GM12892 (cell line): ENCODE data around the gene XPA.

Source experiments
- DNase-seq: peaks from one replicate; pipeline ENCODE4 v3.0.0; 2011; ENCODE audit not compliant: insufficient read length
- FAIRE-seq: peaks from 2 replicates; lab custom pipeline; 2011; peaks lifted over from hg19 to GRCh38; lab: Jason Lieb, UNC
- POLR2A ChIP-seq: IDR thresholded peaks from 2 replicates; pipeline ENCODE4 v1.6.1; 2011; ENCODE audit warnings: low read depth, low read length, control low read depth
- POLR2AphosphoS5 ChIP-seq: IDR thresholded peaks from 2 replicates; pipeline ENCODE4 v1.6.1; 2011; ENCODE audit warnings: low read depth, low read length, control low read depth
- TAF1 ChIP-seq: IDR thresholded peaks from 2 replicates; pipeline ENCODE4 v1.6.1; 2011; ENCODE audit warnings: low read depth, mild to moderate bottlenecking, control low read depth, low read length, borderline replicate concordance

Gene XPA

GRCh38 chr9:97697837-97698236, 697 bp upstream of the XPA start:
- FAIRE-seq (no peak), DNase-seq (no peak)
- TF ChIP-seq TAF1, result no peak
- no peak for TF ChIP-seq POLR2AphosphoS5
- no peak for TF ChIP-seq POLR2A

DNA sequence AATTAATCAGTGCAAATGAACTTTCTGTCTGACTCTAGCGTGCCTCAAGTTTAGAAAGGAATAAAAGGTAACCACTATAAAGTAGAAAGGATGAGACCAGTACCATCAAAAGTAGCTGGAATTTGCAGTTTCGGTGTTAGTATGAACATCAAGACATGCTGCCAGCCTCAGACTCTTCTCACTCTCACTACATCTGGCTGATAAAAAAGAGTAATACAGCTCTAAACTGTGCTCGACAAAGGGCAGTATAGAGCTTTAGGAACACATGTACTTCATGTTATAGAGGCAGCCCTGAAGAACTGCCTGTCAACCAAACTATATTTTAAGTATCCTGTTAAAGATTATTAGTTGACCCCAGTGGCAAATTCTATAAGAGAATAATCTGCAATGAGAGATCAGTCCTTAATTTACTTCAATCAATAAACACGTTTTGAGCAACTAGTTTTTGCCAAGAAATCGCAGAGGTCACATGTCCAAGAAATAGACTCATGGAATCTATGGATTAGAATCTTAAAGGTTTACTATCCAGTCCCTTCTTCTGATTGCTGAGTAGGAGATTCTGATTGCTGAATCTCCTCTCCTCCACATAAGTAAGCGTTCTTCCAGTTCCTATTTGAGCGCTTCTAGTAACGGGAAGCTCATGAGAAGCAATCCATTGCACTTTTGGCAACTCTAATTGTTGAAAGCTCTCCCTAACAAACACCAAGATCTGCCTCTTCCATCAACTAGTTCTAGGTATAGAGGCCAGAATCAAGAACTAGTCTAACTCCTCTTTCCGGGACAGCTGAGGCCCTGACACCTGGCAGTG, 941 bp downstream of the XPA start:
- no peak for TF ChIP-seq TAF1
- TF ChIP-seq POLR2AphosphoS5, result no peak
- TF ChIP-seq POLR2A, result no peak
- FAIRE-seq, result no peak
- no peak for DNase-seq

GRCh38 chr9:97695390-97695789, 1.8 kb downstream of the XPA start:
- no peak for TF ChIP-seq POLR2AphosphoS5
- no peak for TF ChIP-seq POLR2A
- no peak for TF ChIP-seq TAF1
- DNase-seq, result no peak
- FAIRE-seq, result no peak

GRCh38 chr9:97694769-97695168, 2.4 kb downstream of the XPA start:
- TF ChIP-seq POLR2A (no peak), POLR2AphosphoS5 (no peak)
- FAIRE-seq (no peak), DNase-seq (no peak)

DNA sequence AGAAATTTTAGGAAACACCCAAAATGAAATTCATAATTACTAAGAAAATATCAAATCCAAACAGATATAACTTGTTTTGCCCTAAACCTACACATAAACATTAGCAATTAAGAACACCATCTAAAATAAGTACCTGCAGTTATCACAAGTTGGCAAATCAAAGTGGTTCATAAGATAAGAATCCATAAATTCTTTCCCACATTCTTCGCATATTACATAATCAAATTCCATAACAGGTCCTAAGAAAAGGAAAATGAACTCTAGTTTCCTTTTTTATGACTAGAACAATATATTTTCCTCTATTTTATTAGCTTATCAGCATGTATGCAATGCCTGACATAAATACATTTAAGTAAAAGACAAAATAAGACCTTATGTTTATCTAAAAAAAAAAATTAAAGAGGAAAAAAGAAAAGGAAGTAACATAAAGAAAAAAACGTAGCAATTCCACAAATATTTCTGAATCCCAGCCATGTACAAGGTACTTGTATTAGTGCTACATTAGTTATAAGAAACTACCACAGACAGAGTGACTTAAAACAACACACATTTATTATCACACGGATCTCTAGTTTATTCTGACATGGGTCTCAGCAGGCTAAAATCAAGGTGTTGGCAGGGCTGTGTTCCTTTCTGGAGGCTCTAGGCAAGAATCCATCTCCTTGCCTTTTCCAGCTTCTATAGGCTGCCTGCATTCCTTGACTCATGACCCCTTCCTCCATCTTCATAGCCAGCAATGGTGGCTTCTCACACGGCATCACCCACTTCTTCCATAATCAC, 7.5 kb downstream of the XPA start:
- FAIRE-seq (no peak), DNase-seq (no peak)
- TF ChIP-seq POLR2A (no peak), TAF1 (no peak), POLR2AphosphoS5 (no peak)

GRCh38 chr9:97688654-97689053, 8.5 kb downstream of the XPA start:
- no peak for TF ChIP-seq POLR2AphosphoS5
- TF ChIP-seq POLR2A, result no peak
- no peak for TF ChIP-seq TAF1
- FAIRE-seq, result peak; percentile 9
- no peak for DNase-seq

DNA sequence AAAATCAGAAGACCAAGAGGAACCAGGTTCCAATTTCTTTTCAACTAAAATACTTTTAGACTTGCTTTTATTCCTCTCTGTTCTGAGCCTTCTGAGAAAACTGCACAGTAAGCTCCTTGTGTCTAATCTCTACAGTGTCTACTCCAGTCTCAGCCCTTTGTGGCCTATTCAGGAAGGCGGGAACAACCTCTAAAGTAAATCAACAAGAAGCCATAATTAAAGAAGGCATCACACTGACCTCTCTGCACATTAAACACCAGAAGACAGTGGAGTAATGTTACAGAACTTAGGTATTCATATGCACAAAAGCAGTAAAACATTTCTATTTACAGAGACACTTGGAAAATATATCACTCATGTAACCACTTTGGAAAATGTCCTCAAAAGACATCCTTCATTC, 14.9 kb downstream of the XPA start:
- no peak for FAIRE-seq
- no peak for TF ChIP-seq POLR2A
- no peak for TF ChIP-seq POLR2AphosphoS5
- no peak for TF ChIP-seq TAF1
- no peak for DNase-seq

GRCh38 chr9:97675655-97676054, 21.5 kb downstream of the XPA start:
- peak; percentile 69 for FAIRE-seq
- TF ChIP-seq POLR2AphosphoS5, result no peak
- no peak for TF ChIP-seq TAF1
- no peak for TF ChIP-seq POLR2A
- DNase-seq, result no peak

GRCh38 chr9:97673922-97674321, 23.2 kb downstream of the XPA start:
- DNase-seq, result no peak
- TF ChIP-seq POLR2A, result no peak
- no peak for TF ChIP-seq TAF1
- TF ChIP-seq POLR2AphosphoS5, result no peak
- no peak for FAIRE-seq

DNA sequence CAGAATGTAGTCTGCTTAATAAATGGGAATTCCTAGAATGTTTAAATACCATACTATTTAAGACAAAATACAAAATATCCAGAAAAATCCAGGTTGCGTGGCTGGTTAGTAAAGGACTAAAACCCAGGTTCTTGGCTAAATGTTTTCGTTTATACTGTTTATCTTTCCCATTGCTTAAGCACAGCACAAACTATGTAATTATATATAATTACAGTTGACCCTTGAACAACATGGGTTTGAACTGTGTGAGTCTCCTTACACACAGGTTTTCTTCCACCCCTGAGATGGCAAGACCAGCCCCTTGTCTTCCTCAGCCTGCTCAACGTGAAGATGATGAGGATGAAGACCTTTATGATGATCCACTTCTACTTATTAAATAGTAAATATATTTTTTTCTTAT, 24.7 kb downstream of the XPA start:
- TF ChIP-seq TAF1, result no peak
- no peak for TF ChIP-seq POLR2AphosphoS5
- no peak for TF ChIP-seq POLR2A
- FAIRE-seq (no peak), DNase-seq (no peak)

DNA sequence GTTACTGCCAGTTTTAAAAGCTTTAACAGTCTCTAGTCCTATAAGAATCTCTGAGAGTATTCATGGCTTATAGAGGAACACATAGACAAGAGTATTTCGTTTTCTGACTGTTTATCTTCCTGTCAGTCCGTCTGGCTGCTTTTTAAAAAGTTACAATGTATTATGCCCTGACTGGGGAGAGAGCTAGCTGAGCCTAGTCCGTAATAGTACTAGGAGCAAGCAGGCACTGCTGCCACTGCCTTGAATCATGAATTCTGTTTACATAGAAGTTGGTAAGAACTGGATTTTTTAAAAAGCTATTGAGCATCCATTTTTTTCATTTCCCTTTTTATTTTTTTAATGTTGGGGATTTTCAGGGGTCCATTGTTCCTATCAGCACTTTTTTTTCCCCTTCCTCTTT, 26.6 kb downstream of the XPA start:
- FAIRE-seq, result no peak
- DNase-seq, result no peak
- TF ChIP-seq POLR2AphosphoS5 (no peak), TAF1 (no peak), POLR2A (no peak)
